CD14-positive monocyte (primary cell): ENCODE results near the gene WDR49. TPM values are rescaled to one million over a fixed set of nuclear protein-coding genes. Genes with fewer than 3 reads are reported as not detected.

Experiments used
- DNase-seq, 3 donors: peaks; one replicate each; pipeline ENCODE4 v3.0.0-alpha.2; 2011 to 2022
- H2AFZ ChIP-seq: 2 replicates; pipeline ENCODE4 v1.6.0; 2012; ENCODE audit warnings: mild to moderate bottlenecking, low read depth, low read length, inconsistent platforms; ENCODE audit not compliant: insufficient read depth, poor library complexity, severe bottlenecking
- H3K27ac ChIP-seq, 2 donors: 1 replicate in 1 of 2; 2 replicates in 1 of 2; pipeline ENCODE4 v1.5.1; 2012 to 2013; ENCODE audit warnings: low read length in 2 of 2, control low read depth in 1 of 2, inconsistent platforms in 1 of 2, low read depth in 1 of 2, mild to moderate bottlenecking in 1 of 2
- H3K27me3 ChIP-seq, 2 donors: one replicate each; pipeline versions ENCODE4 v1.6.0 to v1.6.1; 2011 to 2013; ENCODE audit warnings: low read length in 2 of 2; ENCODE audit not compliant: control insufficient read depth in 2 of 2, insufficient read depth in 2 of 2
- H3K36me3 ChIP-seq, 2 donors: replicated peaks in 1 of 2; 1 replicate in 1 of 2; 2 replicates in 1 of 2; pipeline versions ENCODE4 v1.5.1 to v1.6.1; 2012 to 2013; ENCODE audit warnings: low read length in 2 of 2, control low read depth in 1 of 2, inconsistent platforms in 1 of 2, mild to moderate bottlenecking in 1 of 2; ENCODE audit not compliant: insufficient read depth in 2 of 2, control insufficient read depth in 1 of 2
- H3K4me1 ChIP-seq, 2 donors: 1 replicate in 1 of 2; 2 replicates in 1 of 2; pipeline versions ENCODE4 v1.5.1 to v1.6.1; 2012 to 2013; ENCODE audit warnings: low read length in 2 of 2, control low read depth in 1 of 2, inconsistent platforms in 1 of 2, mild to moderate bottlenecking in 1 of 2, moderate library complexity in 1 of 2; ENCODE audit not compliant: insufficient read depth in 2 of 2, control insufficient read depth in 1 of 2
- H3K4me2 ChIP-seq: replicated peaks from 2 replicates; pipeline ENCODE3; 2012; ENCODE audit warnings: low read length, moderate library complexity, mild to moderate bottlenecking; ENCODE audit not compliant: poor library complexity, severe bottlenecking; ENCODE audit errors: extremely low read depth
- H3K4me3 ChIP-seq, 3 experiments: fragments of 200-600 bp in 1 of 3; sonication (generic) in 1 of 3; replicated peaks in 1 of 3; 1 replicate in 2 of 3; 2 replicates in 1 of 3; pipeline ENCODE4 v1.5.1; 2011 to 2013; ENCODE audit warnings: low read length in 3 of 3, mild to moderate bottlenecking in 3 of 3, control low read depth in 2 of 3, low read depth in 2 of 3, inconsistent platforms in 1 of 3, moderate library complexity in 1 of 3
- H3K79me2 ChIP-seq: 2 replicates; pipeline ENCODE4 v1.6.0; 2012; ENCODE audit warnings: mild to moderate bottlenecking, control low read depth, inconsistent platforms, low read length, moderate library complexity; ENCODE audit not compliant: insufficient read depth
- H3K9ac ChIP-seq: 2 replicates; pipeline ENCODE4 v1.6.0; 2017; ENCODE audit warnings: low read length, mild to moderate bottlenecking; ENCODE audit not compliant: insufficient read depth, poor library complexity, severe bottlenecking
- H3K9me3 ChIP-seq, 2 donors: replicated peaks in 1 of 2; 1 replicate in 1 of 2; 2 replicates in 1 of 2; pipeline versions ENCODE4 v1.5.1 to v1.6.1; 2012 to 2013; ENCODE audit warnings: low read length in 2 of 2, control low read depth in 1 of 2; ENCODE audit not compliant: control insufficient read depth in 1 of 2, insufficient read depth in 1 of 2
- H4K20me1 ChIP-seq: 2 replicates; pipeline ENCODE4 v1.6.0; 2012; ENCODE audit warnings: mild to moderate bottlenecking, low read length, control low read depth, moderate library complexity; ENCODE audit not compliant: insufficient read depth
- H3K27ac Mint-ChIP-seq, 7 donors: one replicate each; pipeline ENCODE4 v1.8.0; 2020; ENCODE audit warnings: mild to moderate bottlenecking in 7 of 7, mixed read lengths in 7 of 7, moderate library complexity in 6 of 7, inconsistent platforms in 2 of 7
- H3K27me3 Mint-ChIP-seq, 3 donors: one replicate each; pipeline ENCODE4 v1.8.0; 2021 to 2022; ENCODE audit warnings: low read depth in 3 of 3, mild to moderate bottlenecking in 3 of 3, mixed read lengths in 3 of 3, moderate library complexity in 3 of 3, inconsistent platforms in 1 of 3
- H3K36me3 Mint-ChIP-seq, 2 donors: one replicate each; pipeline ENCODE4 v1.8.0; 2020; ENCODE audit warnings: mixed read lengths in 2 of 2, inconsistent platforms in 1 of 2, mild to moderate bottlenecking in 1 of 2
- H3K4me1 Mint-ChIP-seq: one replicate; pipeline ENCODE4 v1.8.0; 2020; ENCODE audit warnings: mild to moderate bottlenecking, mixed read lengths
- H3K4me3 Mint-ChIP-seq, 2 donors: one replicate each; pipeline ENCODE4 v1.8.0; 2020; ENCODE audit warnings: mild to moderate bottlenecking in 2 of 2, mixed read lengths in 2 of 2, moderate library complexity in 1 of 2
- H3K9me3 Mint-ChIP-seq, 7 donors: one replicate each; pipeline ENCODE4 v1.8.0; 2020 to 2022; ENCODE audit warnings: mixed read lengths in 7 of 7, mild to moderate bottlenecking in 6 of 7, moderate library complexity in 6 of 7, inconsistent platforms in 2 of 7
- WGBS: methylation state at CpG from one replicate; pipeline ENCODE4 v1.1.5; 2013; ENCODE audit warnings: missing lambda C conversion rate; ENCODE audit not compliant: insufficient coverage; 5-methylcytosine and 5-hydroxymethylcytosine counted together
- intact Hi-C, 2 donors: fragments of 100-400 bp; cut with micrococcal nuclease; formaldehyde crosslinking; loops; one replicate each; pipeline versions ENCODE4 v1.15.0 to v1.15.1; 2023
- polyA plus RNA-seq, 3 donors: library from polyadenylated mRNA; depleted of rRNA in 1 of 3; unstranded in 2 of 3; stranded (reverse) in 1 of 3; fragments of 300-500 nt in 2 of 3; fragments of >200 nt in 1 of 3; fragmentation: Illumina TruSeq in 2 of 3; gene quantifications; 1 replicate in 2 of 3; 2 replicates in 1 of 3; pipeline ENCODE4 v1.2.3, GENCODE V29; 2012 to 2021
- TF ChIP-seq, protein P1 (sequence below): fragments of 200-600 bp; IDR thresholded peaks from one replicate; pipeline ENCODE4 v1.8.0; 2022; ENCODE audit warnings: antibody characterized with exemption, mild to moderate bottlenecking

WDR49 gene
- polyA plus RNA-seq, 3 donors, result 1.1 to 5.0 (median 4.2) TPM

DNA sequence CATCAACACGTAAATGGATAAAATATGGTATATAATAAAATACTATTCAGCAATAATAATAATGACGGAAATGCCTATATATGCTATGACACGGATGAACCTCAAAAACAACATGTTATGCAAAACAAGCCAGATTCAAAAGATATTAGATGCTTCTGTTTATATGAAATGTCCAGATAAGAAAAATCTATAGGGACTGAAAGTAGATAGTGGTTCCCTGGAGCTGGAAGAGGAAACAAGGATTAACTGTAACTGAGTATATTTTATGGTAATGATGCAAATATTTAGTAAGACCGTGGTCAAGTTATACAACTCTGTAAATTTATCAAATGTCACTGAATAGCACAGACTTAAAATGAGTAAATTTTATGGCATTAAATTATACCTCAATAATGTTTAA is 25.8 kb upstream of the WDR49 start:
- H3K9me3 Mint-ChIP-seq, result peaks cover 14 to 24% (median 20%) of the 10 kb centered on the region in 7 donors
- no peak overlapping the region for H3K9ac ChIP-seq
- no peaks in the 10 kb centered on the region for H4K20me1 ChIP-seq
- no peaks in the 10 kb centered on the region for H3K4me1 Mint-ChIP-seq
- H3K4me3 ChIP-seq, result no peak overlapping the region
- TF ChIP-seq, protein P1, sequence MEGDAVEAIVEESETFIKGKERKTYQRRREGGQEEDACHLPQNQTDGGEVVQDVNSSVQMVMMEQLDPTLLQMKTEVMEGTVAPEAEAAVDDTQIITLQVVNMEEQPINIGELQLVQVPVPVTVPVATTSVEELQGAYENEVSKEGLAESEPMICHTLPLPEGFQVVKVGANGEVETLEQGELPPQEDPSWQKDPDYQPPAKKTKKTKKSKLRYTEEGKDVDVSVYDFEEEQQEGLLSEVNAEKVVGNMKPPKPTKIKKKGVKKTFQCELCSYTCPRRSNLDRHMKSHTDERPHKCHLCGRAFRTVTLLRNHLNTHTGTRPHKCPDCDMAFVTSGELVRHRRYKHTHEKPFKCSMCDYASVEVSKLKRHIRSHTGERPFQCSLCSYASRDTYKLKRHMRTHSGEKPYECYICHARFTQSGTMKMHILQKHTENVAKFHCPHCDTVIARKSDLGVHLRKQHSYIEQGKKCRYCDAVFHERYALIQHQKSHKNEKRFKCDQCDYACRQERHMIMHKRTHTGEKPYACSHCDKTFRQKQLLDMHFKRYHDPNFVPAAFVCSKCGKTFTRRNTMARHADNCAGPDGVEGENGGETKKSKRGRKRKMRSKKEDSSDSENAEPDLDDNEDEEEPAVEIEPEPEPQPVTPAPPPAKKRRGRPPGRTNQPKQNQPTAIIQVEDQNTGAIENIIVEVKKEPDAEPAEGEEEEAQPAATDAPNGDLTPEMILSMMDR, result no peak
- DNase-seq, result no peak
- peaks cover 47 to 87% of the 10 kb centered on the region in 2 donors for H3K36me3 ChIP-seq
- H2AFZ ChIP-seq, result no peak overlapping the region
- H3K4me2 ChIP-seq, result no peak overlapping the region
- H3K27ac Mint-ChIP-seq, result peak overlapping the region in 1 of 7 donors; percentile 7
- H3K27me3 ChIP-seq, result no peaks in the 10 kb centered on the region
- no peaks in the 10 kb centered on the region for H3K79me2 ChIP-seq
- intact Hi-C loops, result no loop called here
- no peak overlapping the region for H3K4me3 Mint-ChIP-seq
- H3K9me3 ChIP-seq, result peaks cover 6 to 20% of the 10 kb centered on the region in 2 donors
- H3K4me1 ChIP-seq, result no peaks in the 10 kb centered on the region
- H3K36me3 Mint-ChIP-seq, result peaks cover 57 to 69% of the 10 kb centered on the region in 2 donors
- peaks cover 0 to 2% (median 1%) of the 10 kb centered on the region in 3 donors for H3K27me3 Mint-ChIP-seq
- no CpG with 5 or more reads among the region's 4 CpGs for WGBS
- no peak overlapping the region for H3K27ac ChIP-seq

DNA sequence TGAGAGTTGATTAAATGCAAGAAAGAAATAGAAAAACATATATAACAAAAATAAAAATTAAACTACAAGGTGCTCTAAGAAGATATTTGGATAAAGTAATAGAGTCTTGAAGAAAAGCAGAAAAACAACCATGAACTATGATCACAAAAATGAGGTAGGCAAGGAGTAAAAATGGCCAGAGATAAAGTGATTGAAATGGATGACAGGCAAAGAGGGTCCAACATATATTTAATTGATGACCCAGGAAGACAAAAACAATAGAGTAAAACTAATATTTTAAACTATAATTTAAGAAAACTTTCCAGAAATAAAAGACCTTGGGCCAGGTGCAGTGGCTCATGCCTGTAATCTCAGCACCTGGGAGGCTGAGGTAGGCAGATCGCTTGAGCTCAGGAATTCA is 22.1 kb upstream of the WDR49 start:
- peaks cover 6 to 20% of the 10 kb centered on the region in 2 donors for H3K9me3 ChIP-seq
- Mint-ChIP-seq H3K4me1 (no peaks in the 10 kb centered on the region), H3K27ac (no peak overlapping the region), H3K9me3 (peaks cover 14 to 27% (median 20%) of the 10 kb centered on the region in 7 donors), H3K27me3 (peaks cover 0 to 2% (median 1%) of the 10 kb centered on the region in 3 donors), H3K4me3 (no peak overlapping the region), H3K36me3 (peaks cover 50 to 72% of the 10 kb centered on the region in 2 donors)
- H3K36me3 ChIP-seq, result peaks cover 22 to 68% of the 10 kb centered on the region in 2 donors
- H3K9ac ChIP-seq, result no peak overlapping the region
- whole genome bisulfite sequencing, result no CpG with 5 or more reads among the region's 1 CpG
- H2AFZ ChIP-seq, result no peak overlapping the region
- H3K79me2 ChIP-seq, result no peaks in the 10 kb centered on the region
- H3K27me3 ChIP-seq, result no peaks in the 10 kb centered on the region
- H4K20me1 ChIP-seq, result no peaks in the 10 kb centered on the region
- no peak overlapping the region for H3K4me2 ChIP-seq
- TF ChIP-seq, protein P1, result no peak
- no peak overlapping the region for H3K27ac ChIP-seq
- intact Hi-C loops, result no loop called here
- no peak for DNase-seq
- H3K4me1 ChIP-seq, result no peaks in the 10 kb centered on the region
- H3K4me3 ChIP-seq, result no peak overlapping the region
